Esophagus squamous epithelium (tissue), 5 donors: ENCODE data around the gene TLE5. TPM values are rescaled to one million over a fixed set of nuclear protein-coding genes. Genes with fewer than 3 reads are reported as not detected.

Experiments
- DNase-seq: peaks from one replicate; lab custom pipeline; 2025; lab: John Stamatoyannopoulos, UW
- H3K27ac ChIP-seq, 4 donors: fragments of 200-600 bp; sonication (generic); one replicate each; pipeline ENCODE4 v1.5.1; 2016 to 2019; ENCODE audit warnings: mild to moderate bottlenecking in 1 of 4
- H3K27me3 ChIP-seq, 4 donors: fragments of 200-600 bp; sonication (generic); 1 replicate in 3 of 4; 2 replicates in 1 of 4; pipeline versions ENCODE4 v1.5.1 to v1.6.0; 2017 to 2021; ENCODE audit warnings: antibody characterized with exemption in 1 of 4
- H3K36me3 ChIP-seq, 3 donors: fragments of 200-600 bp; sonication (generic); one replicate each; pipeline ENCODE4 v1.5.1; 2016 to 2019
- H3K4me1 ChIP-seq, 3 donors: fragments of 200-600 bp; sonication (generic); one replicate each; pipeline ENCODE4 v1.5.1; 2017 to 2019
- H3K4me3 ChIP-seq, 4 donors: fragments of 200-600 bp; sonication (generic); 1 replicate in 3 of 4; 2 replicates in 1 of 4; pipeline ENCODE4 v1.5.1; 2016 to 2019; ENCODE audit warnings: mild to moderate bottlenecking in 2 of 4, moderate library complexity in 1 of 4
- H3K9me3 ChIP-seq, 3 donors: fragments of 200-600 bp; sonication (generic); one replicate each; pipeline ENCODE4 v1.5.1; 2016 to 2019
- POLR2A ChIP-seq, 4 donors: fragments of 450-650 bp; IDR thresholded peaks; one replicate each; pipeline ENCODE4 v1.6.1; 2017; ENCODE audit warnings: antibody characterized with exemption in 4 of 4, mild to moderate bottlenecking in 4 of 4, moderate library complexity in 3 of 4
- WGBS, 2 donors: methylation state at CpG; one replicate each; pipeline ENCODE4 v1.1.5; 2018; 5-methylcytosine and 5-hydroxymethylcytosine counted together
- intact Hi-C: fragments of 100-400 bp; cut with DNase I; formaldehyde crosslinking; loops from one replicate; pipeline ENCODE4 v1.15.0; 2022
- total RNA-seq, 4 donors: library from RNA; depleted of rRNA; stranded (reverse); fragments of >200 nt; gene quantifications; one replicate each; pipeline ENCODE4 v1.1.0, GENCODE V29; 2016
- TF ChIP-seq, protein P1 (sequence below), 6 experiments: fragments of 450-650 bp in 4 of 6; fragments of 200-600 bp in 2 of 6; sonication (generic) in 2 of 6; IDR thresholded peaks; one replicate each; pipeline ENCODE4 v1.5.1; 2016 to 2019; ENCODE audit warnings: antibody characterized with exemption in 6 of 6, mild to moderate bottlenecking in 4 of 6, moderate library complexity in 4 of 6
- donor health status: DM: yes; HTN: yes; CAD: no.

TLE5 gene
- total RNA-seq, 4 donors from 2014 or later, result 141 to 433 (median 298) TPM

DNA sequence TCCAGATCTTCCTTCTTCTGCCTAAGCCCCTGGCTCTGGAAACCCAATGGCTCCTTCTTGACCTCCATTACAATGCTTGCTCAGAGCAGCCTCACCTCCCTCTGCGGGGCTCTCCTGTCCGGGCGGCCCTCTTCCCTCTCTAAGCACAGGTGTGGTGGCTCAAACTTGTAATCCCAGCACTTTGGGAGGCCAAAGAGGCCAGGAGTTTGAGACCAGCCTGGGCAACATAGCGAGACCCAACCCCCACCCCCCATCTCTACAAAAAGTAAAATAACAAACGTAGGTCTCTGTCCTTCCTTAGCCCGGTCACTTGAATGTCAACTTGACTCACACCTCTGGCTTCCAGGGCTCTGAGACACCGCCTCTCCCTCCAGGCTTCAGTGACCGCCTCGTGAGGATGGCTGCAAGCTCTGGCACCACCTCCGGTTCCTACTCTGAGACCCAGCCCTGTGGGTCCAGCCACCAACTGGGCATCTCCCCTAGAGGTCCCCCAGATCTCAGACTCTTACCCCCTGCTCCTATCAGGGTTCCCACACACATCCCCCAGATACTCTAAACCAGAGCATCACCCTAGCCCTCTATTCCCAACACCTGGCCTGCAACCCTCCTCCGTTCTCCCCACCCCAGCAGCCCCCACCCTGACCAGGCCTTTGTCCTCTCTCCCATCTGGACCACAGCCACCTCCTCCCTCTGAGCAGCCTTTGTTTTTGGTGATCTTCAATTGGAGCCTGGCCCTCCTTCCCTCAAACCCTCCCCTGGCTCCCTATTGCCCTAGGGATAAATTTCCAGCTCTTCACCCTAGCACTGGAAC, 28.5 kb downstream of the TLE5 start:
- DNase-seq, result no peak
- Histone ChIP-seq H3K27ac (peak overlapping the region in 1 of 4 donors; percentile 98), H3K36me3 (no peaks in the 10 kb centered on the region), H3K4me1 (peaks cover 19 to 47% (median 20%) of the 10 kb centered on the region in 3 donors), H3K9me3 (no peaks in the 10 kb centered on the region), H3K4me3 (no peak overlapping the region), H3K27me3 (peaks cover 0 to 10% (median 0%) of the 10 kb centered on the region in 4 donors)
- TF ChIP-seq, protein P1, sequence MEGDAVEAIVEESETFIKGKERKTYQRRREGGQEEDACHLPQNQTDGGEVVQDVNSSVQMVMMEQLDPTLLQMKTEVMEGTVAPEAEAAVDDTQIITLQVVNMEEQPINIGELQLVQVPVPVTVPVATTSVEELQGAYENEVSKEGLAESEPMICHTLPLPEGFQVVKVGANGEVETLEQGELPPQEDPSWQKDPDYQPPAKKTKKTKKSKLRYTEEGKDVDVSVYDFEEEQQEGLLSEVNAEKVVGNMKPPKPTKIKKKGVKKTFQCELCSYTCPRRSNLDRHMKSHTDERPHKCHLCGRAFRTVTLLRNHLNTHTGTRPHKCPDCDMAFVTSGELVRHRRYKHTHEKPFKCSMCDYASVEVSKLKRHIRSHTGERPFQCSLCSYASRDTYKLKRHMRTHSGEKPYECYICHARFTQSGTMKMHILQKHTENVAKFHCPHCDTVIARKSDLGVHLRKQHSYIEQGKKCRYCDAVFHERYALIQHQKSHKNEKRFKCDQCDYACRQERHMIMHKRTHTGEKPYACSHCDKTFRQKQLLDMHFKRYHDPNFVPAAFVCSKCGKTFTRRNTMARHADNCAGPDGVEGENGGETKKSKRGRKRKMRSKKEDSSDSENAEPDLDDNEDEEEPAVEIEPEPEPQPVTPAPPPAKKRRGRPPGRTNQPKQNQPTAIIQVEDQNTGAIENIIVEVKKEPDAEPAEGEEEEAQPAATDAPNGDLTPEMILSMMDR (IDR thresholded peaks at IDR 0.05), result no peak
- no peak for TF ChIP-seq POLR2A (IDR thresholded peaks at IDR 0.05)
- 63 to 66% methylated on average over 8 to 11 of the region's 11 CpGs for WGBS, 2 donors
- intact Hi-C loops, result no loop called here

DNA sequence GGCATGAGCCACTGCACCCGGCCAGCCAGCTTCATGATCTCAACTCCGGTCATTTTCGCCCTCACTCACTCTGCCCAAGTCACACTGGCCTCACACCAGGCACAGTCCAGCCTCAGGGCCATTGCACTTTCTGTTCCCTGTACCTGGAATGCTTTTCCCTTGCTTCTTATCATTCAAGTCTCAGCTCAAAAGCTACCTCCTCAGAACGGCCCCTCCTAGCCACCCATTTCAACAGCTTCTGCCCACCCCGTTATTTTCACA, 30.8 kb downstream of the TLE5 start:
- Histone ChIP-seq H3K27me3 (peaks cover 0 to 16% (median 0%) of the 10 kb centered on the region in 4 donors), H3K9me3 (no peaks in the 10 kb centered on the region), H3K27ac (no peak overlapping the region), H3K36me3 (no peaks in the 10 kb centered on the region), H3K4me1 (peaks cover 16 to 51% (median 22%) of the 10 kb centered on the region in 3 donors), H3K4me3 (no peak overlapping the region)
- DNase-seq, result no peak
- WGBS, 2 donors, result 67 to 72% methylated on average over 5 of the region's 5 CpGs
- intact Hi-C loops, result no loop called here
- TF ChIP-seq, protein P1 (IDR thresholded peaks at IDR 0.05), result no peak
- TF ChIP-seq POLR2A (IDR thresholded peaks at IDR 0.05), result no peak

DNA sequence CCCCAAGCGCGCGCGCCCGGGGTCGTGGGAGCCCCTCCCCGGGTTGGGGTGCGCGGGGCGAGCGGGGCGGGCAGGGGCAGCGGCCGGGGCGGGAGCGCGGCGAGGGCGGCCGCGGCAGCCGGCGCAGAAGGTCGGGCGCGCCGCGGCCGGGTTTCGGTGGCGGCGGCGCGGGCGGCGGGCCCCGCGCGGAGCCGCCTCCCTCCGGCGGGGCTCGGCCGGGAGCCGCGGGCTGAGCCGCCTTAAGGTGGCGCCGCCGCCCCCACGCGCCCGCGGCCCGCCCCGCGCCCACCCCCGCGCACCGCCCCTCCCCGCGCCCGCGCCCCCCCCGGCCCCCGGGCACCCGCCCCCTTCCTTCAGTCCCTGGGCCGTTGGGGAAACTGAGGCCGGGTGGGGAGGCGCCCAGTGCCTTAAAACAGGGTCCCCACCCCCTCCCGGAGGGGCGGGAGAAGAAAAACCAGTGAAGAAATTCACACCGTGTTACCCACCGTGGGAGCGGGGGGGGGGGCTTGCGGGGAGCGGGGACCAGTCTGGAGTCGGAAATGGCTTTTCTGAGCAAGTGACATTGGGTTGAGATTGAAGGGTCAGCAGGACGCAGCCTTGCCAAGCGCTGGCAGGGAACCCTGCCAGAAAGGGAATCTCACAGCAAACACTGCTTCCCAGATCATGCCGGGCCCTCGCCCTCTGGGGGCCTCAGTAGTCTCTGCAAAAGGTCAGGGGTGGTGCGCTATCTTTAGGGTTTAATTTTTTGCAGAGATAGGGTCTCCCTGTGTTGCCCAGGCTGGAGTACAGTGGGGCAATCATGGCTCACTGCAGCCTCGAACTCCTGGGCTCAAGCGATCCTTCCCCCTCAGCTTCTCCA, 33.0 kb downstream of the TLE5 start, which contains the start of gene TLE2:
TLE2 (minus strand) TSS at position 216 of the 859 bp plus-strand sequence. CDS start 376 bp downstream, outside the sequence.
- TF ChIP-seq, protein P1 (IDR thresholded peaks at IDR 0.05), result no peak
- no peak for TF ChIP-seq POLR2A (IDR thresholded peaks at IDR 0.05)
- Histone ChIP-seq H3K27ac (peak within 1 kb of the TSS; percentile 59 to 71 (median 63)), H3K27me3 (peaks cover 0 to 30% (median 0%) of the 10 kb centered on the region in 4 donors), H3K4me1 (peaks cover 6 to 30% (median 11%) of the 10 kb centered on the region in 3 donors), H3K4me3 (peak within 1 kb of the TSS; percentile 48 to 69 (median 64)), H3K36me3 (no peaks in the 10 kb centered on the region), H3K9me3 (no peaks in the 10 kb centered on the region)
- no peak for DNase-seq
- intact Hi-C loops, result no loop called here
- 0 to 4% methylated on average over 5 to 9 of the region's 85 CpGs for WGBS, 2 donors

DNA sequence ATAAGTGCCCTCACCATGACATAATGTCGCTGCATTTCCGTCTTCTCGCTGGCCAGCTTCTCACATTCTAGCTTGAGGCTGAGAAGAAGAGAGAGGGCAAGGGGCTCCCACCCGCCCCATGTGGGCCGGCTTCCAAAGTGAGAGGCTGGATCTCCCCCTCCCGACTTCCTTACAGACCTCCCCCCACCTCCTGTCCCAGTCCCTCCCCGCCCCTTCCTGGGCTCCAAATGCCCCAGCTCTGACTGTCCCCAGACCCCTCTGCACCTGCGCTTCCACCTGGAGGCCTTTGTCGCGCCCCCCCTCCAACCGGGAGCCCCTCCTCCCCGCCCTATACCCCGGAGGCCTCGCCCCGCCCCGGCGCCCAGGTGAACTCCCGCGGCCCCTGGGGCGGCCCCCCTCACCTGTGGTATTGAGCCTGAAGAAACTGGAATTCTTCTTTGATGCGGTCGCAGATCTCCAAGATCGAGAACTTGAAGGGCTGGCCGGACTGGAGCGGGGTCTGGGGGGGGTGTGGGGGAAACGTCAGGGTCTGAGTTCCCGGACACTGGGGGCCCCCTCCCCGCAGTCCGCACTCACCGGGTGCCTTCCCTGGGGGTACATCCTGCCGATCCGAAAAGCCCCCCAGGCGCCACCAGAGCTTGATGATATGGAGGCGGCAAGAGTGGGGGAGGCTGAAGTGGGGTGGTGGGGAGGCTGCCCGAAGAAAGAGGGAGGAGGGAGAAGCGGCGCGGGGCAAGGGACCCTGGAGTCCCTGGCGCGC, 33.8 kb downstream of the TLE5 start:
- Histone ChIP-seq H3K4me1 (peaks cover 3 to 24% (median 9%) of the 10 kb centered on the region in 3 donors), H3K9me3 (no peaks in the 10 kb centered on the region), H3K27me3 (peaks cover 0 to 30% (median 0%) of the 10 kb centered on the region in 4 donors), H3K36me3 (no peaks in the 10 kb centered on the region), H3K4me3 (peak overlapping the region; percentile 48 to 69 (median 64)), H3K27ac (peak overlapping the region; percentile 59 to 71 (median 63))
- WGBS, 2 donors, result 10 to 20% methylated on average over 3 to 6 of the region's 40 CpGs
- TF ChIP-seq, protein P1 (IDR thresholded peaks at IDR 0.05), result no peak
- TF ChIP-seq POLR2A (IDR thresholded peaks at IDR 0.05), result no peak
- intact Hi-C loops, result no loop called here
- DNase-seq, result no peak
